MCF 10A (cell line): ENCODE results near the gene HOXC4. TPM values are rescaled to one million over a fixed set of nuclear protein-coding genes. Genes with fewer than 3 reads are reported as not detected.

Experiments
- BruUV-seq: library from RNA; stranded (reverse); fragments of 400-500 nt; replicated peaks from 2 replicates; lab custom pipeline; 2021; lab: Mats Ljungman, UMichigan
- CTCF ChIA-PET: fragments of 300-600 bp; sonication (Branson Sonifier 250); formaldehyde crosslinking; extraction: SDS; loops from one replicate; lab custom pipeline; 2021; ENCODE audit warnings: antibody characterized with exemption, inconsistent platforms; lab: Yijun Ruan, JAX
- POLR2A ChIA-PET: fragments of 300-600, 350-650 bp; sonication (Branson Sonifier 250); formaldehyde crosslinking; extraction: SDS; loops from one replicate; lab custom pipeline; 2020; ENCODE audit warnings: antibody characterized with exemption, inconsistent platforms; lab: Yijun Ruan, JAX
- DNase-seq: peaks from one replicate; pipeline ENCODE4 v3.0.0-alpha.2; 2018; ENCODE audit not compliant: unreplicated experiment
- H3K27ac Mint-ChIP-seq: one replicate; pipeline ENCODE4 v1.8.0; 2022; ENCODE audit warnings: mild to moderate bottlenecking, low read depth, mixed read lengths; ENCODE audit not compliant: unreplicated experiment
- H3K27me3 Mint-ChIP-seq: one replicate; pipeline ENCODE4 v1.8.0; 2022; ENCODE audit warnings: mixed read lengths; ENCODE audit not compliant: insufficient read depth, unreplicated experiment
- H3K36me3 Mint-ChIP-seq: one replicate; pipeline ENCODE4 v1.8.0; 2022; ENCODE audit warnings: mild to moderate bottlenecking, moderate library complexity, mixed read lengths; ENCODE audit not compliant: insufficient read depth, unreplicated experiment
- H3K4me1 Mint-ChIP-seq: one replicate; pipeline ENCODE4 v1.8.0; 2022; ENCODE audit warnings: mixed read lengths; ENCODE audit not compliant: insufficient read depth, unreplicated experiment
- H3K4me3 Mint-ChIP-seq: one replicate; pipeline ENCODE4 v1.8.0; 2022; ENCODE audit warnings: mild to moderate bottlenecking, moderate library complexity, mixed read lengths; ENCODE audit not compliant: unreplicated experiment
- H3K9me3 Mint-ChIP-seq: one replicate; pipeline ENCODE4 v1.8.0; 2022; ENCODE audit warnings: mixed read lengths; ENCODE audit not compliant: unreplicated experiment
- CTCF ChIP-seq: fragments of 200-600 bp; IDR thresholded peaks from one replicate; pipeline ENCODE4 v1.8.0; 2022; ENCODE audit warnings: antibody characterized with exemption, mild to moderate bottlenecking; ENCODE audit not compliant: unreplicated experiment
- intact Hi-C: fragments of 100-400 bp; cut with micrococcal nuclease; formaldehyde crosslinking; loops from 2 replicates; pipeline ENCODE4 v1.14.1; 2022
- total RNA-seq: library from RNA; stranded (reverse); gene quantifications from 2 replicates; pipeline ENCODE4 v1.2.3, GENCODE V29; 2022

Gene HOXC4
- total RNA-seq, 1 experiment from 2014 or later: 1.7 TPM

GRCh38 chr12:54030889-54031471 is 22.7 kb upstream of the HOXC4 start:
- Mint-ChIP-seq H3K9me3 (no peaks in the 10 kb centered on the region), H3K27me3 (no peaks in the 10 kb centered on the region), H3K4me3 (no peak overlapping the region), H3K36me3 (peaks cover 20% of the 10 kb centered on the region), H3K4me1 (peaks cover 5% of the 10 kb centered on the region), H3K27ac (no peak overlapping the region)
- CTCF ChIA-PET: interaction anchor here (0.6 to 9.4 kb wide), 9 partner anchors 8 to 285 kb away, joined by 3 to 233 read pairs (median 7); partner anchors contain the start of genes HOXC8 and SMUG1
- no peak for TF ChIP-seq CTCF
- DNase-seq: no peak
- POLR2A ChIA-PET: interaction anchor here (0.7 to 2.6 kb wide), 3 partner anchors 9 to 98 kb away, joined by 3 to 31 read pairs (median 3); no protein-coding TSS in a partner anchor
- intact Hi-C loops: no loop called here
- BruUV-seq: no TSS peak

- no peak for TF ChIP-seq CTCF
- H3K4me1 Mint-ChIP-seq: peaks cover 5% of the 10 kb centered on the region
- no peak overlapping the region for H3K4me3 Mint-ChIP-seq
- no peaks in the 10 kb centered on the region for H3K27me3 Mint-ChIP-seq
- H3K36me3 Mint-ChIP-seq: peaks cover 20% of the 10 kb centered on the region
- H3K9me3 Mint-ChIP-seq: no peaks in the 10 kb centered on the region
- intact Hi-C loops: no loop called here
- H3K27ac Mint-ChIP-seq: no peak overlapping the region
- CTCF ChIA-PET: interaction anchor here (0.6 to 9.4 kb wide), 14 partner anchors 8 to 799 kb away, joined by 3 to 233 read pairs (median 5); partner anchors contain the start of genes HOXC8 and SMUG1
- BruUV-seq: no TSS peak
- POLR2A ChIA-PET: interaction anchor here (0.7 to 2.6 kb wide), 5 partner anchors 15 to 355 kb away, joined by 3 to 31 read pairs (median 4); partner anchors contain the start of gene SMUG1
- DNase-seq: no peak
Measured at GRCh38 chr12:54031480-54031879, 22.2 kb upstream of the HOXC4 start.

- intact Hi-C loops: loop anchor here (1.0 to 2.0 kb wide), 4 partner anchors 26 to 169 kb away; no protein-coding TSS in a partner anchor
- Mint-ChIP-seq H3K36me3 (peaks cover 20% of the 10 kb centered on the region), H3K9me3 (no peaks in the 10 kb centered on the region), H3K27ac (no peak overlapping the region), H3K4me1 (peaks cover 8% of the 10 kb centered on the region), H3K27me3 (no peaks in the 10 kb centered on the region), H3K4me3 (peak overlapping the region; percentile 71)
- ChIA-PET CTCF (interaction anchor here (0.6 to 9.4 kb wide), 42 partner anchors 9 to 799 kb away, joined by 3 to 233 read pairs (median 4); partner anchors contain the start of genes HOXC4, HOXC8, HOXC9 and SMUG1), POLR2A (interaction anchor here (0.5 to 2.6 kb wide), 16 partner anchors 8 to 406 kb away, joined by 3 to 31 read pairs (median 4); partner anchors contain the start of genes ATF7, HOXC8 and SMUG1)
- no peak for DNase-seq
- no peak for TF ChIP-seq CTCF
- BruUV-seq: no TSS peak
Measured at GRCh38 chr12:54032086-54032619, 21.5 kb upstream of the HOXC4 start.

- Mint-ChIP-seq H3K4me3 (peak within 1 kb of the TSS; percentile 71), H3K27me3 (no peaks in the 10 kb centered on the region), H3K9me3 (no peaks in the 10 kb centered on the region), H3K4me1 (peaks cover 11% of the 10 kb centered on the region), H3K36me3 (peaks cover 20% of the 10 kb centered on the region), H3K27ac (no peak within 1 kb of the TSS)
- intact Hi-C loops: loop anchor here (1.0 to 2.0 kb wide), 4 partner anchors 26 to 169 kb away; no protein-coding TSS in a partner anchor
- no TSS peak for BruUV-seq
- ChIA-PET POLR2A (interaction anchor here (0.5 to 2.6 kb wide), 16 partner anchors 9 to 407 kb away, joined by 3 to 31 read pairs (median 4); partner anchors contain the start of genes ATF7, HOXC8 and SMUG1), CTCF (interaction anchor here (0.6 to 9.4 kb wide), 48 partner anchors 9 to 346 kb away, joined by 3 to 233 read pairs (median 4); partner anchors contain the start of genes HOXC4, HOXC8, HOXC9 and SMUG1)
- peak; percentile 98 for TF ChIP-seq CTCF
- DNase-seq: peak; percentile 88
Measured at GRCh38 chr12:54032627-54033100, 21.0 kb upstream of the HOXC4 start, which contains the start of gene HOXC5. TSS of gene HOXC5 (plus strand) at chr12:54033050. CDS start at chr12:54033123, 73 bp downstream.
